K562 (cell line): ENCODE data around the gene MAP1LC3B2. TPM values are rescaled to one million over a fixed set of nuclear protein-coding genes. Genes with fewer than 3 reads are reported as not detected.

Source experiments
- CBFA2T2 ChIP-seq: fragments of 450-650 bp; conservative IDR thresholded peaks from 2 replicates; pipeline ENCODE4 v1.6.1; 2017; ENCODE audit warnings: mild to moderate bottlenecking
- EGR1 ChIP-seq: fragments of 450-650 bp; conservative IDR thresholded peaks from 2 replicates; pipeline ENCODE4 v1.6.1; 2017; ENCODE audit warnings: mild to moderate bottlenecking
- ETV1 ChIP-seq: fragments of 450-650 bp; conservative IDR thresholded peaks from 2 replicates; pipeline ENCODE4 v1.6.1; 2016; ENCODE audit warnings: missing genetic modification characterization, control low read depth, low read depth, missing compliant biosample characterization
- FOXO4 ChIP-seq: fragments of 450-650 bp; formaldehyde crosslinking; IDR thresholded peaks from 2 replicates; pipeline ENCODE4 v1.4.0; 2020; ENCODE audit warnings: mild to moderate bottlenecking, moderate library complexity
- HDAC6 ChIP-seq: IDR thresholded peaks from 2 replicates; pipeline ENCODE4 v1.6.1; 2012; ENCODE audit warnings: low read depth, mild to moderate bottlenecking, control low read depth, inconsistent platforms, low read length, moderate library complexity
- KDM1A ChIP-seq, 2 experiments: fragments of 450-650 bp; IDR thresholded peaks; 2 replicates each; pipeline ENCODE4 v1.6.1; 2016; ENCODE audit warnings: mild to moderate bottlenecking in 2 of 2
- LCOR ChIP-seq: sonication (generic); formaldehyde crosslinking; IDR thresholded peaks from 2 replicates; pipeline ENCODE4 v1.8.0; 2022; ENCODE audit warnings: mild to moderate bottlenecking, missing genetic modification reagents
- MAZ ChIP-seq, 2 experiments: fragments of 450-650 bp in 1 of 2; sonication (generic) in 1 of 2; formaldehyde crosslinking; IDR thresholded peaks in 1 of 2; conservative IDR thresholded peaks in 1 of 2; 2 replicates each; pipeline versions ENCODE4 v1.4.0 to v1.5.0; 2020; ENCODE audit warnings: mild to moderate bottlenecking in 1 of 2, missing genetic modification reagents in 1 of 2
- NR2F6 ChIP-seq: fragments of 450-650 bp; formaldehyde crosslinking; IDR thresholded peaks from 2 replicates; pipeline ENCODE4 v1.4.0; 2020; ENCODE audit warnings: mild to moderate bottlenecking
- PYGO2 ChIP-seq: fragments of 450-650 bp; IDR thresholded peaks from 2 replicates; pipeline ENCODE4 v1.6.1; 2016; ENCODE audit warnings: mild to moderate bottlenecking, missing genetic modification characterization, moderate library complexity, missing compliant biosample characterization
- SP1 ChIP-seq: sonication (generic); formaldehyde crosslinking; IDR thresholded peaks from 2 replicates; pipeline ENCODE4 v1.8.1; 2022; ENCODE audit warnings: mild to moderate bottlenecking, missing genetic modification reagents
- SRSF7 ChIP-seq: fragments of 200-400 bp; formaldehyde crosslinking; optimal IDR thresholded peaks from 2 replicates; pipeline ENCODE3; 2017; ENCODE audit warnings: mild to moderate bottlenecking, low read depth, low read length
- TEAD4 ChIP-seq, 2 experiments: sonication (generic) in 1 of 2; formaldehyde crosslinking in 1 of 2; IDR thresholded peaks; 2 replicates each; pipeline versions ENCODE4 v1.6.1 to v1.8.0; 2012 to 2022; ENCODE audit warnings: borderline replicate concordance in 1 of 2, inconsistent platforms in 1 of 2, low read length in 1 of 2, mild to moderate bottlenecking in 1 of 2, missing genetic modification reagents in 1 of 2
- ZBTB8A ChIP-seq: fragments of 450-650 bp; IDR thresholded peaks from 2 replicates; pipeline ENCODE4 v1.6.1; 2018; ENCODE audit warnings: mild to moderate bottlenecking, moderate library complexity; ENCODE audit not compliant: partially characterized antibody
- ZNF239 ChIP-seq: fragments of 250-450 bp; sonication (Bioruptor Pico); IDR thresholded peaks from 2 replicates; pipeline ENCODE4 v1.4.0; 2020; ENCODE audit warnings: mild to moderate bottlenecking
- ZNF398 ChIP-seq: fragments of 250-450 bp; sonication (Bioruptor Pico); IDR thresholded peaks from 2 replicates; pipeline ENCODE4 v1.8.0; 2021; ENCODE audit warnings: moderate library complexity, mild to moderate bottlenecking, inconsistent platforms
- ZNF518B ChIP-seq: fragments of 250-450 bp; sonication (Bioruptor Pico); IDR thresholded peaks from 2 replicates; pipeline ENCODE4 v1.5.0; 2021; ENCODE audit warnings: mild to moderate bottlenecking, moderate library complexity
- ZNF561 ChIP-seq: fragments of 450-650 bp; formaldehyde crosslinking; conservative IDR thresholded peaks from 2 replicates; pipeline ENCODE4 v1.4.0; 2020; ENCODE audit warnings: mild to moderate bottlenecking, moderate library complexity
- ZSCAN32 ChIP-seq: fragments of 450-650 bp; formaldehyde crosslinking; IDR thresholded peaks from 2 replicates; pipeline ENCODE4 v1.4.0; 2020; ENCODE audit warnings: mild to moderate bottlenecking, moderate library complexity
- polyA plus RNA-seq, 8 experiments: library from polyadenylated mRNA; depleted of rRNA in 4 of 8; stranded (reverse) in 5 of 8; unstranded in 3 of 8; fragments of >200 nt; fragmentation: Nextera tagmentation in 2 of 8; fragmentation: Illumina TruSeq in 1 of 8; extraction: Ambion mirVana in 2 of 8; extraction: Trizol in 1 of 8; gene quantifications; 2 replicates each; pipeline versions ENCODE4 v1.2.1 to v1.2.3, GENCODE V29; 2011 to 2014; ENCODE audit warnings: inconsistent platforms in 1 of 8, missing spikeins in 1 of 8
- total RNA-seq, 7 experiments: library from RNA; depleted of rRNA in 6 of 7; stranded (reverse); fragments of >200 nt in 6 of 7; fragmentation: Illumina TruSeq in 2 of 7; extraction: Trizol in 2 of 7; gene quantifications; 2 replicates each; pipeline versions ENCODE4 v1.2.1 to v1.2.3, GENCODE V29; 2011 to 2021; ENCODE audit warnings: low replicate concordance in 1 of 7
- TF ChIP-seq, protein P1 (sequence below): sonication (generic); formaldehyde crosslinking; IDR thresholded peaks from 2 replicates; pipeline ENCODE4 v1.8.0; 2022; ENCODE audit warnings: missing genetic modification reagents, mild to moderate bottlenecking, moderate library complexity, borderline replicate concordance

Gene MAP1LC3B2
- total and polyA plus RNA-seq, 9 of the 15 experiments (the other 6 are each of a cell fraction or from before 2014, with no cell fraction given) = 0.53 to 2.8 (median 0.76) TPM; not detected in 2

DNA sequence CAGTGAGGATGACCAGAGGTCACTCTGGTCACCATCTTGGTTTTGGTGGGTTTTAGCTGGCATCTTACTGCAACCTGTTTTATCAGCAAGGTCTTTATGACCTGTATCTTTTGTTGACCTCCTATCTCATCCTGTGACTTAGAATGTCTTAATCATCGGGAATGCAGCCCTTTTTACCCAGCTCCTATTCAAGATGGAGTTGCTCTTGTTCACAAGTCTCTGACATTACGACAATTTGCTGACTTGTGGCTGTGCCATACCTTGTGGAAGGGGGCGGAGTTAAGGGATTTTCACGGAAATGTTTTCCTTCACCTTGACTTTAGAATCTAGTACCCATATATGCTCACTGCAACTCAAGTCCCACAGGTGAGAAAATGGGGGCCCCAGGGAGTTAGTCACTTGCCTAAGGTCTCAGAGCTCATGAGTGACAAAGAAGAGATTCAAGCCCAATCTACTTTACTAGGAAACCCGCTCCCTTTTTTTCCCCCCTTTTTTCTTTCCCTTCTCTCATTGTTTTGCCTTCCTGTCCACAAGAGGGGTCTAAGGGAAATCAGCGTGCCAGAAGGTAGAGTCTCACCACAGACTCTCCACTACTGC is 2.7 kb upstream of the MAP1LC3B2 start (continued):
- peak; percentile 98 for TF ChIP-seq PYGO2
- TF ChIP-seq ZNF561 = peak; percentile 86
- TF ChIP-seq ZNF398 (CRISPR knock-in tag) = peak; percentile 93
- peak in 1 of 2 experiments; percentile 87; a peak in 2 of 4 replicates for TF ChIP-seq MAZ (CRISPR knock-in tag; conservative IDR thresholded peaks at IDR 0.05 in 1 of 2, IDR thresholded peaks at IDR 0.05 in 1 of 2)
- peak; percentile 94 for TF ChIP-seq ZNF239 (CRISPR knock-in tag)
- no peak for TF ChIP-seq SP1 (CRISPR knock-in tag)
- no peak for TF ChIP-seq ZBTB8A
- TF ChIP-seq FOXO4 (CRISPR knock-in tag) = peak; percentile 92; the same call in 1 of the 2 replicates
- peak; percentile 95; the same call in 1 of the 2 replicates for TF ChIP-seq NR2F6 (CRISPR knock-in tag)
- no peak for TF ChIP-seq HDAC6
- TF ChIP-seq KDM1A (IDR thresholded peaks at IDR 0.05) = no peak
- no peak for TF ChIP-seq SRSF7
- no peak for TF ChIP-seq TEAD4 (IDR thresholded peaks at IDR 0.05; ENCODE audit: low read length)
- no peak for TF ChIP-seq TEAD4 (CRISPR knock-in tag; IDR thresholded peaks at IDR 0.05; ENCODE audit: borderline replicate concordance)
- 0 out of 2 replicates have a peak, but pooled peaks have one; percentile 38 for TF ChIP-seq ZNF518B (CRISPR knock-in tag)
- TF ChIP-seq EGR1 = no peak
- TF ChIP-seq CBFA2T2 = no peak
- peak; percentile 84 for TF ChIP-seq ETV1 (tag)
- TF ChIP-seq, protein P1, sequence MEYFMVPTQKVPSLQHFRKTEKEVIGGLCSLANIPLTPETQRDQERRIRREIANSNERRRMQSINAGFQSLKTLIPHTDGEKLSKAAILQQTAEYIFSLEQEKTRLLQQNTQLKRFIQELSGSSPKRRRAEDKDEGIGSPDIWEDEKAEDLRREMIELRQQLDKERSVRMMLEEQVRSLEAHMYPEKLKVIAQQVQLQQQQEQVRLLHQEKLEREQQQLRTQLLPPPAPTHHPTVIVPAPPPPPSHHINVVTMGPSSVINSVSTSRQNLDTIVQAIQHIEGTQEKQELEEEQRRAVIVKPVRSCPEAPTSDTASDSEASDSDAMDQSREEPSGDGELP (CRISPR knock-in tag) = no peak
- TF ChIP-seq ZSCAN32 = peak; percentile 88
- no peak for TF ChIP-seq LCOR
